Nephron progenitor cell (in vitro differentiated cells): ENCODE results near the gene EBF3.

Source experiments
- DNase-seq: peaks from one replicate; pipeline ENCODE4 v3.0.0; 2021
- H3K27ac Mint-ChIP-seq: 2 replicates; pipeline ENCODE4 v1.8.0; 2021; ENCODE audit warnings: mild to moderate bottlenecking, moderate library complexity, mixed read lengths
- H3K27me3 Mint-ChIP-seq: 2 replicates; pipeline ENCODE4 v1.8.0; 2021; ENCODE audit warnings: mild to moderate bottlenecking, low read depth, mixed read lengths; ENCODE audit not compliant: poor library complexity
- H3K36me3 Mint-ChIP-seq: 2 replicates; pipeline ENCODE4 v1.8.0; 2021; ENCODE audit warnings: low read depth, mixed read lengths
- H3K4me1 Mint-ChIP-seq: 2 replicates; pipeline ENCODE4 v1.8.0; 2021; ENCODE audit warnings: mixed read lengths
- H3K4me3 Mint-ChIP-seq: 2 replicates; pipeline ENCODE4 v1.8.0; 2021; ENCODE audit warnings: mild to moderate bottlenecking, moderate library complexity, mixed read lengths
- H3K9me3 Mint-ChIP-seq: 2 replicates; pipeline ENCODE4 v1.8.0; 2021; ENCODE audit warnings: mild to moderate bottlenecking, moderate library complexity, mixed read lengths
- CTCF ChIP-seq: fragments of 200-600 bp; sonication (generic); IDR thresholded peaks from 2 replicates; pipeline ENCODE4 v1.5.0; 2021; ENCODE audit warnings: antibody characterized with exemption

EBF3 gene

GRCh38 chr10:129877773-129878371, 86.2 kb downstream of the EBF3 start:
- TF ChIP-seq CTCF: peak; percentile 46
- Mint-ChIP-seq H3K4me1 (peaks cover 45% of the 10 kb centered on the region), H3K27ac (no peak overlapping the region), H3K9me3 (no peaks in the 10 kb centered on the region), H3K27me3 (peaks cover 2% of the 10 kb centered on the region), H3K36me3 (peaks cover 43% of the 10 kb centered on the region), H3K4me3 (no peak overlapping the region)
- DNase-seq: peak; percentile 27

- TF ChIP-seq CTCF: no peak
- Mint-ChIP-seq H3K27ac (no peak overlapping the region), H3K4me3 (no peak overlapping the region), H3K9me3 (no peaks in the 10 kb centered on the region), H3K4me1 (peaks cover 46% of the 10 kb centered on the region), H3K27me3 (peaks cover 3% of the 10 kb centered on the region), H3K36me3 (peaks cover 51% of the 10 kb centered on the region)
- no peak for DNase-seq
Observed at GRCh38 chr10:129876838-129877237, 87.2 kb downstream of the EBF3 start.

DNA sequence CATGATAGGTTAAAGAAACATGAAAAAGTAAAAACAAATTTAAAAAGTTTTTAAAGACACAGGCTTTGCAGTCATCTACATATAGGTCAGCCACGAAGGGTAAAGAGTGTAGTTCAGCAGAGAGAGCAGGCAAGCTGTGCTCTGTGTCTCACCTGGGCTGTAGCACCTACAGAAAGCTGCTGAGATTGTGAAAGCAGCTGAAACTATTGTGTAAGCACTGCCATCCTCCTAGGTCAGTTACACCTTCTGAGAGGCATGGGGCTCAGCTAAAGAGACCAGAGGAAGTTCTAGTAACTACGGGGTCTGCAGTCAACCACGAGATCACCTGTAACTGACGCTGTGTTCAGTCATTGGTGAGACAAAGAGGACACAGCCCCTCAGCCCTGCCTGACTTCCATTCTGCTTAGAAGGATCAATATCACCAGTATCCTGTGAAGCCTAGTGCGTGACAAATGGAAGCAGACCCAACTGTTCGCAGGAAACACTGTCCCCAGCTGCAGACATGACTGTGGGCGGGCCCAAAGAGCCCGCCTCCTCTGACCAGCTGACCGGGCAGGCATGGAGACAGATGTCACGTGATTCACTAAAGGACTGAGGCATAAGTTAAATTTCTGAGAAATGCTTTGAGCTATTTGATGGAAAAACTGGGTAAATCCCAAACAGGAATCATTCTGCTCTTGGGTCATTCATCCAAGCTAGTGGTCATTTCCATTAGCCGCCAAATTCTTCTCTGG, 87.9 kb downstream of the EBF3 start:
- Mint-ChIP-seq H3K36me3 (peaks cover 52% of the 10 kb centered on the region), H3K27ac (no peak overlapping the region), H3K27me3 (peaks cover 3% of the 10 kb centered on the region), H3K9me3 (no peaks in the 10 kb centered on the region), H3K4me1 (peaks cover 47% of the 10 kb centered on the region), H3K4me3 (no peak overlapping the region)
- no peak for TF ChIP-seq CTCF
- no peak for DNase-seq

DNA sequence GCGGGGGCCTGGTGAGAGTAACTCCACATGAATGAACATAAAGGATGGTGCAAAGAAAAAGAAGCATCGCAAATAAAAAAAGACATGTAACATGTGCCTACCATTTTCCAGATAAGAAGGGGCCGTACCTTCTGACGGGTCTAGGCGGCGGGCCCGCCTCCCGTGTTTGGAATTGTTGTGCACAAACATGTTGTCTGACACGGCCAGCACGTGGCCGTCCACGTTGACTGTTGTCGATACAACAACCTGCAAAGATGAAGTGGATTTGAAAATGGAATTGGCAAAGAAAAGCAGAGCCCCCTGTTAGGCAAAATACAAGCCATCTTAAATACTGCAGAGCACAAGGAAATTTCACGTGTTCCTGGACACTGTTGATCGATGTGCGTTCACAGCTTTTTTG, 90.7 kb downstream of the EBF3 start:
- no peak overlapping the region for H3K27ac Mint-ChIP-seq
- H3K4me3 Mint-ChIP-seq: no peak overlapping the region
- H3K9me3 Mint-ChIP-seq: no peaks in the 10 kb centered on the region
- H3K4me1 Mint-ChIP-seq: peaks cover 49% of the 10 kb centered on the region
- no peak for TF ChIP-seq CTCF
- no peak for DNase-seq
- H3K36me3 Mint-ChIP-seq: peaks cover 66% of the 10 kb centered on the region
- peaks cover 3% of the 10 kb centered on the region for H3K27me3 Mint-ChIP-seq

DNA sequence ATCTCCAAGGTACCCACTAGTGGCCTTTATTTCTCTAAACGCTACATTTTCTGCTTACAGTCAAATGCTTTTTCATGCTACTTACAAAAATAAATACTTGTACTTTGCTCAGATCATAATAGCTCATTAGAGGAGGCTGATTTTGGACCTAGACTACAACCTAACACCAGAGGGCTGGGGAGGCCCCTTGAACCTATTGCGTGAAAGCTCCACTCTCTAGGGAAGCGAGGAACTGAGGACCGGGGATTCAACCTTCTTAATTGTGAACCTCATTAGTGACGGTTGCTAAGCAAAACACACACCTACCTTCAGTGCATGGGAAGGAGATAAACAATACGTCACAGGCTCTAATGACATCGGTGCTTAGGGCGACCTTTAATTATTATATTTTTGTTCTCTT, 92.1 kb downstream of the EBF3 start:
- Mint-ChIP-seq H3K27me3 (peaks cover 3% of the 10 kb centered on the region), H3K9me3 (no peaks in the 10 kb centered on the region), H3K4me1 (peaks cover 52% of the 10 kb centered on the region), H3K27ac (no peak overlapping the region), H3K4me3 (no peak overlapping the region), H3K36me3 (peaks cover 73% of the 10 kb centered on the region)
- no peak for DNase-seq
- TF ChIP-seq CTCF: no peak
